Mesodermal cell (in vitro differentiated cells): ENCODE results near the gene ADAMTS14.
"Not testable (repeated sequence)": the region's sequence is repeated elsewhere in the genome, so short reads cannot be mapped to it uniquely, and the experiment has no call there.

ENCODE experiments used
- H3K27ac ChIP-seq: 2 replicates; pipeline ENCODE4 v1.7.0; 2013; ENCODE audit warnings: mild to moderate bottlenecking, low read depth, low read length, moderate library complexity; ENCODE audit not compliant: severe bottlenecking
- H3K36me3 ChIP-seq: 2 replicates; pipeline ENCODE4 v1.7.1; 2013; ENCODE audit warnings: mild to moderate bottlenecking, low read length, moderate library complexity; ENCODE audit not compliant: control insufficient read depth, insufficient read depth
- H3K4me1 ChIP-seq: one replicate; pipeline ENCODE4 v1.7.1; 2013; ENCODE audit warnings: mild to moderate bottlenecking, low read length; ENCODE audit not compliant: insufficient read depth, control insufficient read depth, poor library complexity, severe bottlenecking
- H3K4me3 ChIP-seq: 2 replicates; pipeline ENCODE4 v1.7.0; 2013; ENCODE audit warnings: low read length, control low read depth, mild to moderate bottlenecking; ENCODE audit not compliant: insufficient read depth, poor library complexity, severe bottlenecking; ENCODE audit errors: extremely low read depth
- H3K9me3 ChIP-seq: 2 replicates; pipeline ENCODE4 v1.7.1; 2013; ENCODE audit warnings: mild to moderate bottlenecking, low read length, moderate library complexity; ENCODE audit not compliant: control insufficient read depth
- WGBS, 2 experiments: methylation state at CpG; one replicate each; pipeline ENCODE4 v1.1.5; 2013; ENCODE audit warnings: missing lambda C conversion rate in 2 of 2; ENCODE audit not compliant: insufficient coverage in 2 of 2; 5-methylcytosine and 5-hydroxymethylcytosine counted together

ADAMTS14 gene

GRCh38 chr10:70763567-70763966 lies 91.3 kb downstream of the ADAMTS14 start:
- H3K9me3 ChIP-seq: peaks cover 11% of the 10 kb centered on the region
- no peak overlapping the region for H3K27ac ChIP-seq
- WGBS, 2 experiments: 88 to 92% methylated on average over 3 of the region's 3 CpGs
- no peaks in the 10 kb centered on the region for H3K4me1 ChIP-seq
- H3K36me3 ChIP-seq: no peaks in the 10 kb centered on the region
- H3K4me3 ChIP-seq: no peak overlapping the region

GRCh38 chr10:70765794-70766594 lies 93.7 kb downstream of the ADAMTS14 start:
- Histone ChIP-seq H3K9me3 (peaks cover 11% of the 10 kb centered on the region), H3K27ac (no peak overlapping the region), H3K4me1 (no peaks in the 10 kb centered on the region), H3K36me3 (no peaks in the 10 kb centered on the region), H3K4me3 (no peak overlapping the region)
- 86 to 87% methylated on average over 6 to 8 of the region's 8 CpGs for WGBS, 2 experiments

- not testable (repeated sequence) for H3K27ac ChIP-seq, H3K36me3 ChIP-seq, H3K4me3 ChIP-seq, H3K4me1 ChIP-seq
- WGBS, 2 experiments: 82 to 83% methylated on average over 1 to 2 of the region's 6 CpGs
- H3K9me3 ChIP-seq: peaks cover 11% of the 10 kb centered on the region
Measured at GRCh38 chr10:70768026-70768685, 95.8 kb downstream of the ADAMTS14 start.

GRCh38 chr10:70769121-70769520 lies 96.8 kb downstream of the ADAMTS14 start:
- 87 to 90% methylated on average over 2 to 3 of the region's 4 CpGs for WGBS, 2 experiments
- no peak overlapping the region for H3K27ac ChIP-seq
- peaks cover 11% of the 10 kb centered on the region for H3K9me3 ChIP-seq
- no peak overlapping the region for H3K4me3 ChIP-seq
- H3K4me1 ChIP-seq: no peaks in the 10 kb centered on the region
- H3K36me3 ChIP-seq: no peaks in the 10 kb centered on the region

- Histone ChIP-seq H3K9me3 (peaks cover 10% of the 10 kb centered on the region), H3K4me1 (no peaks in the 10 kb centered on the region), H3K36me3 (no peaks in the 10 kb centered on the region), H3K4me3 (no peak overlapping the region), H3K27ac (no peak overlapping the region)
- WGBS, 2 experiments: no CpG with 5 or more reads among the region's 2 CpGs
Measured at GRCh38 chr10:70770001-70770400, 97.7 kb downstream of the ADAMTS14 start.

GRCh38 chr10:70770516-70770915 lies 98.2 kb downstream of the ADAMTS14 start:
- not testable (repeated sequence) for H3K4me1 ChIP-seq, H3K27ac ChIP-seq, H3K4me3 ChIP-seq, H3K36me3 ChIP-seq, H3K9me3 ChIP-seq
- 94 to 98% methylated on average over 3 to 7 of the region's 7 CpGs for WGBS, 2 experiments

- Histone ChIP-seq H3K27ac (no peak overlapping the region), H3K36me3 (no peaks in the 10 kb centered on the region), H3K9me3 (no peaks in the 10 kb centered on the region), H3K4me1 (no peaks in the 10 kb centered on the region), H3K4me3 (no peak overlapping the region)
- 73 to 84% methylated on average over 2 to 8 of the region's 8 CpGs for WGBS, 2 experiments
Measured at GRCh38 chr10:70771311-70772194, 99.2 kb downstream of the ADAMTS14 start.

- Histone ChIP-seq H3K4me3 (no peak overlapping the region), H3K27ac (no peak overlapping the region), H3K36me3 (no peaks in the 10 kb centered on the region), H3K4me1 (no peaks in the 10 kb centered on the region), H3K9me3 (no peaks in the 10 kb centered on the region)
- 88 to 89% methylated on average over 3 to 4 of the region's 4 CpGs for WGBS, 2 experiments
Measured at GRCh38 chr10:70772627-70773026, 100.3 kb downstream of the ADAMTS14 start.

GRCh38 chr10:70773461-70773860 lies 101.2 kb downstream of the ADAMTS14 start:
- Histone ChIP-seq H3K4me3 (no peak overlapping the region), H3K27ac (no peak overlapping the region), H3K4me1 (no peaks in the 10 kb centered on the region), H3K9me3 (no peaks in the 10 kb centered on the region), H3K36me3 (no peaks in the 10 kb centered on the region)
- WGBS, 2 experiments: 80 to 87% methylated on average over 8 to 9 of the region's 9 CpGs

GRCh38 chr10:70773965-70774809 lies 101.9 kb downstream of the ADAMTS14 start:
- 79 to 88% methylated on average over 7 to 8 of the region's 14 CpGs for WGBS, 2 experiments
- H3K4me1 ChIP-seq: no peaks in the 10 kb centered on the region

More at GRCh38 chr10:70773965-70774809, 101.9 kb downstream of the ADAMTS14 start:
- Histone ChIP-seq H3K9me3 (no peaks in the 10 kb centered on the region), H3K36me3 (no peaks in the 10 kb centered on the region), H3K27ac (no peak overlapping the region), H3K4me3 (no peak overlapping the region)
